Endothelial cell (in vitro differentiated cells): Measurements from ENCODE around the gene CUEDC1. TPM values are rescaled to one million over a fixed set of nuclear protein-coding genes. Genes with fewer than 3 reads are reported as not detected.
A peak's percentile ranks its signal among the peaks of the same experiment; 100 is the strongest.

Experiments
- DNase-seq: peaks from one replicate; pipeline ENCODE4 v3.0.0; 2021; ENCODE audit warnings: low spot score
- H3K27ac Mint-ChIP-seq: one replicate; pipeline ENCODE4 v1.8.0; 2021; ENCODE audit warnings: mixed read lengths, inconsistent platforms; ENCODE audit not compliant: unreplicated experiment
- H3K27me3 Mint-ChIP-seq: one replicate; pipeline ENCODE4 v1.8.0; 2021; ENCODE audit warnings: mild to moderate bottlenecking, moderate library complexity, mixed read lengths, inconsistent platforms; ENCODE audit not compliant: unreplicated experiment
- H3K36me3 Mint-ChIP-seq: one replicate; pipeline ENCODE4 v1.8.0; 2021; ENCODE audit warnings: mild to moderate bottlenecking, low read depth, mixed read lengths, inconsistent platforms; ENCODE audit not compliant: unreplicated experiment
- H3K4me1 Mint-ChIP-seq: one replicate; pipeline ENCODE4 v1.8.0; 2021; ENCODE audit warnings: mild to moderate bottlenecking, mixed read lengths, inconsistent platforms; ENCODE audit not compliant: unreplicated experiment
- H3K4me3 Mint-ChIP-seq: one replicate; pipeline ENCODE4 v1.8.0; 2021; ENCODE audit warnings: mild to moderate bottlenecking, mixed read lengths, inconsistent platforms; ENCODE audit not compliant: unreplicated experiment
- H3K9me3 Mint-ChIP-seq: one replicate; pipeline ENCODE4 v1.8.0; 2021; ENCODE audit warnings: mixed read lengths, inconsistent platforms; ENCODE audit not compliant: unreplicated experiment
- total RNA-seq: library from RNA; stranded (reverse); fragmentation: NEBNext Ultra II Directional; extraction: Animal tissue kit (Norgen Biotek cat#: 25700); gene quantifications from one replicate; pipeline ENCODE4 v1.2.1, GENCODE V29; 2021; ENCODE audit not compliant: unreplicated experiment
- TF ChIP-seq, protein P1 (sequence below): fragments of 200-600 bp; sonication (generic); IDR thresholded peaks from one replicate; pipeline ENCODE4 v1.5.0; 2021; ENCODE audit warnings: antibody characterized with exemption; ENCODE audit not compliant: unreplicated experiment

The CUEDC1 gene
- total RNA-seq, 1 donor from 2014 or later = 13.3 TPM

DNA sequence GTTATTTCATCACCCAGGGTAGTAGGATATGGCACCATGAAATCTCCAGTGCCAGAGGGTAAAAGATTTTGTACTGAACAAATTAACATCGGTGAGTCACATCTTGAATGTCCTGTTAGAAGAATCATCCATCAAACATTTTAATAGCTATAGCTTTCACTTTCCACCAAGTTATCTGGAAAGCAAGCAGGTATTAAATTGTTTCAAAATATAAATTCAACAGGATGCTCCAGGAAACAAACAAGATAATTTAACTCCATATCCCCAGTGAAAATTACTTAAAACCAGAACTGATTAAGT, 30.4 kb upstream of the CUEDC1 start:
- no peak overlapping the region for H3K4me3 Mint-ChIP-seq
- H3K4me1 Mint-ChIP-seq = peaks cover 27% of the 10 kb centered on the region
- peaks cover 13% of the 10 kb centered on the region for H3K36me3 Mint-ChIP-seq
- peaks cover 10% of the 10 kb centered on the region for H3K27me3 Mint-ChIP-seq
- TF ChIP-seq, protein P1, sequence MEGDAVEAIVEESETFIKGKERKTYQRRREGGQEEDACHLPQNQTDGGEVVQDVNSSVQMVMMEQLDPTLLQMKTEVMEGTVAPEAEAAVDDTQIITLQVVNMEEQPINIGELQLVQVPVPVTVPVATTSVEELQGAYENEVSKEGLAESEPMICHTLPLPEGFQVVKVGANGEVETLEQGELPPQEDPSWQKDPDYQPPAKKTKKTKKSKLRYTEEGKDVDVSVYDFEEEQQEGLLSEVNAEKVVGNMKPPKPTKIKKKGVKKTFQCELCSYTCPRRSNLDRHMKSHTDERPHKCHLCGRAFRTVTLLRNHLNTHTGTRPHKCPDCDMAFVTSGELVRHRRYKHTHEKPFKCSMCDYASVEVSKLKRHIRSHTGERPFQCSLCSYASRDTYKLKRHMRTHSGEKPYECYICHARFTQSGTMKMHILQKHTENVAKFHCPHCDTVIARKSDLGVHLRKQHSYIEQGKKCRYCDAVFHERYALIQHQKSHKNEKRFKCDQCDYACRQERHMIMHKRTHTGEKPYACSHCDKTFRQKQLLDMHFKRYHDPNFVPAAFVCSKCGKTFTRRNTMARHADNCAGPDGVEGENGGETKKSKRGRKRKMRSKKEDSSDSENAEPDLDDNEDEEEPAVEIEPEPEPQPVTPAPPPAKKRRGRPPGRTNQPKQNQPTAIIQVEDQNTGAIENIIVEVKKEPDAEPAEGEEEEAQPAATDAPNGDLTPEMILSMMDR = no peak
- DNase-seq = no peak
- H3K27ac Mint-ChIP-seq = no peak overlapping the region
- no peaks in the 10 kb centered on the region for H3K9me3 Mint-ChIP-seq

DNA sequence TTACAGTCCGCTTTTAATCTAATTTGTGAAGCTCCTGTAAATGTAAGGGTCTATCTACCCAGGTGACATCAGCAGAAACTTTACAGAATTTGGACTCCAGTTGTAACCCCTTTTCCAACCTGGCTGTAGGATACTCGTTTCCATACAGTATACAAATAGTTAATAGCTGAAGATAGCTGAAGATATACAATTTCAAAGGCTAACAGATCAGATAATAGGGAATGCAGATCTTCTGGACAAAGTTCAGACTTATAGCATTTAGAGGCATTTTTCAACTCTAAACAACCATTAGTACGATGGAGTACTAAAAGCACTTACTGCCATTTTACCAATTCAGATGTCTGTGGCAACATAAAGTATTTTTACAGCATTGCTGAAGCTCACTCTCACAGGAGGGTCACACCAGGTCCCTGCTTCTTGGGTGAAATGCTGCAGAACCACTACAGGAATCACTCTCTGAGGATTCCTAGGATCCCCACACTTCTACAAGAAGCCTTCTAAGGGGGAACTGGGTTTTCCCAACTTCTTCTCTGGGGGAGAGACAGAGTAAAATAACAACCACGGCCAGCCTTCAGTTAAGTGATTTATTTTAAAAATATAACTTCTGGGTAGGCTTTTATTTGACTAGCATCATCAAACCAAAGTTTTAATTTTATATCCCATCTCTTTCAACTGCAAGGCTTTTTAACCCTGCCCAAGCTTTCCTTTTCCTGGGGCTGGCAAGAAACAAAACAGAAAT, 29.9 kb upstream of the CUEDC1 start:
- Mint-ChIP-seq H3K4me3 (no peak overlapping the region), H3K36me3 (peaks cover 13% of the 10 kb centered on the region), H3K27me3 (peaks cover 10% of the 10 kb centered on the region), H3K4me1 (peaks cover 23% of the 10 kb centered on the region), H3K9me3 (no peaks in the 10 kb centered on the region), H3K27ac (no peak overlapping the region)
- TF ChIP-seq, protein P1 = no peak
- no peak for DNase-seq

DNA sequence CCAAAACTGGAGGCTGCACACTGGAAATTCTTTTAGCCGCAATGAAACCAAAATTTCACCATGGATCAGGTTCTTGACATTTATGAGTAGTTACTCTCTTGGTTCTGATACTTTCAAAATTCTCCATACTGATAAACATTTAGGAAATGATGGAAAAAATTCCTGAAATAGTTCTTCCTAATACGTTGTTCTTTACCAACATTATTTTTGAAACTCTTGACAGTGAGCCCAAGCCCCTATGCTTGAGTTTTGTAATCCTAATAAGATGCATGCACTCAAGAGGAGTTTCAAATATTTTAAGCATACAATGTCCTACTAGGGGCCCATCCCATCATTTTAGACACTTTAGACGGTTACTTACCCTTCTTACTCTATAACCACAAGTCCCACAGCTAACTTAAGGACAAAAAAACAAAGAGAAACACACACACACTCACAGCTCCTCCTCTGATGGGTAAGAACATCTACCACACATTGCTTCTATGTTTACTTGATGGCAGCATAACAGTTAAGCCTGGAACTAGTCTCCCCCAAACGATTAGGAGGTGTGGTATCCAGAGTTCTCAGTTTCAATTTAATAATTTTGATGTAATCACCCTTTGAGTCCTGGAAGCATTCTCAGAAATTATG, 29.2 kb upstream of the CUEDC1 start:
- Mint-ChIP-seq H3K36me3 (peaks cover 13% of the 10 kb centered on the region), H3K27me3 (peaks cover 10% of the 10 kb centered on the region), H3K27ac (no peak overlapping the region), H3K4me3 (no peak overlapping the region), H3K9me3 (no peaks in the 10 kb centered on the region), H3K4me1 (peaks cover 16% of the 10 kb centered on the region)
- TF ChIP-seq, protein P1 = no peak
- no peak for DNase-seq

DNA sequence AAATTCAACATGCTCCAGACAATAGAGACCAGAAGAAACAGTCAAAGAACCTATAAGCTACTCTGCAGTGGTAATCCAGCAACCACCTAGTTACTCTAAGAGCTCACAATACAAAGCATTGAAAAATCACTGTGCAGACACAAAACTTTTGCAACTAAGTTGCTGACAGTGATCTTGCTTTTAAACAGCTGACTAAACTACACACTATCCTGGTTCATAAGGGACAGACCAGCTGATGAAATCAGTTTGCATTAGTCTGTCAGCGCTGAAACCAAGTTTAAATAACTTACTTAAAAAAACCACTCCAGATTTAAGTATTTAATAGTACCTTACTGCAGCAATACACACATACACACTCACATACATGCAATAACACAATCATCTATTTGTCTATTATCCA, 28.2 kb upstream of the CUEDC1 start:
- peaks cover 12% of the 10 kb centered on the region for H3K36me3 Mint-ChIP-seq
- peaks cover 8% of the 10 kb centered on the region for H3K4me1 Mint-ChIP-seq
- H3K27me3 Mint-ChIP-seq = peaks cover 3% of the 10 kb centered on the region
- no peak overlapping the region for H3K4me3 Mint-ChIP-seq
- TF ChIP-seq, protein P1 = no peak
- H3K27ac Mint-ChIP-seq = peak overlapping the region; percentile 24
- DNase-seq = no peak
- no peaks in the 10 kb centered on the region for H3K9me3 Mint-ChIP-seq

DNA sequence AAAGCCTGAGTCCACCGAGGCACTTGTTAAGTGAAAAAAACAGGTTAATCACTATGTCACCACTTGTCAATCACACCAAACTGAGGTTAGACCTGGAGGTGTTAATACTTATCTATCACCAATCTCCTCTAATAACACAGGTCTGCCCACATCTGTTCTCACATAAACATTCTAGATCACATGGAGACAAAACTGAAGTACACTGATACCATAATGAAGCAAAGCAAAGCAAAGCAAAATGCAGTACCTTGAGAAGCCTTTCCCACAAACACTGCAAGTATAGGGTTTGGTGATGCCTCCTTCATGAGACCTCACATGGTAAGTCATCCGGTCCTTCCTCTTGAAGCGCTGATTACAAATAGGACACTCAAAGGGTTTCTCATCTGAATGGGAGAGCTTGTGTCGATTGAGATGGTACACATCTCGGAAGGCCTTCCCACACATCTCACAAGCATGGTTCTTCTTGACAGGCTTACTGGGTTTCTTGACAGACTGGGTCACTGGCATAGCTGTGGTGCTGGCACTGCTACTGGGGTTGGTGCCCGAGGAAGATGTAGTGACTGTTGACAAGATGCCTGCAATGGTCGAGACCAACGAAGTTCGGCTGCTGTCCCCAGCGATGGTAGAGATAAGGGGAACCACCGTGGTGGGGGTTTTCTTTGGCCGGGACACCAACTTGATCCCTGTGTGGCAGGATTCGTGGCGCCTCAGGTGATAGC, 27.4 kb upstream of the CUEDC1 start:
- Mint-ChIP-seq H3K4me1 (peaks cover 8% of the 10 kb centered on the region), H3K27me3 (peaks cover 3% of the 10 kb centered on the region)

More for the DNA sequence above, 27.4 kb upstream of the CUEDC1 start:
- DNase-seq = no peak
- Mint-ChIP-seq H3K4me3 (no peak overlapping the region), H3K27ac (no peak overlapping the region), H3K36me3 (peaks cover 12% of the 10 kb centered on the region), H3K9me3 (no peaks in the 10 kb centered on the region)
- TF ChIP-seq, protein P1 = no peak
